ENCODE data around the gene PLEKHM2.

DNA sequence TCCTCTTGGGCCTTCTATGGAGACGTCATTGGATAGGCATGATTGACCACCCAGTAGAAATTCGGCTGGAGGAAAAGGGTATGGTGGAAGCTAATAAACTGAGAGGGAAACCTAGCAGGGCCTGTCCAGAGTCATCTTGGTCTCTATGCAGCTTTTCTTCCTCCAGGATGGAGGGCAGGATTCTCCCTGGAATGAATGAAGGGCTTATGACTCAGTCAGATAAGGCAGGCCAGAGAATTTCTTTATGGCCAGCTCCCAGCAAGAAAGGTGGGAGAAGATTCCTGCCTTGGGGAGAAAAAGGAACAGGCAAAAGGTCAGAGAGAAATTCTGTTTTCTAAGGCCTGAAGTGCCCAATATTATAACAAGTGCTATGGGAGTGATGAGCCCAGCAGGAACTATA, 91.6 kb downstream of the PLEKHM2 start:
- TF ChIP-seq, protein P1, sequence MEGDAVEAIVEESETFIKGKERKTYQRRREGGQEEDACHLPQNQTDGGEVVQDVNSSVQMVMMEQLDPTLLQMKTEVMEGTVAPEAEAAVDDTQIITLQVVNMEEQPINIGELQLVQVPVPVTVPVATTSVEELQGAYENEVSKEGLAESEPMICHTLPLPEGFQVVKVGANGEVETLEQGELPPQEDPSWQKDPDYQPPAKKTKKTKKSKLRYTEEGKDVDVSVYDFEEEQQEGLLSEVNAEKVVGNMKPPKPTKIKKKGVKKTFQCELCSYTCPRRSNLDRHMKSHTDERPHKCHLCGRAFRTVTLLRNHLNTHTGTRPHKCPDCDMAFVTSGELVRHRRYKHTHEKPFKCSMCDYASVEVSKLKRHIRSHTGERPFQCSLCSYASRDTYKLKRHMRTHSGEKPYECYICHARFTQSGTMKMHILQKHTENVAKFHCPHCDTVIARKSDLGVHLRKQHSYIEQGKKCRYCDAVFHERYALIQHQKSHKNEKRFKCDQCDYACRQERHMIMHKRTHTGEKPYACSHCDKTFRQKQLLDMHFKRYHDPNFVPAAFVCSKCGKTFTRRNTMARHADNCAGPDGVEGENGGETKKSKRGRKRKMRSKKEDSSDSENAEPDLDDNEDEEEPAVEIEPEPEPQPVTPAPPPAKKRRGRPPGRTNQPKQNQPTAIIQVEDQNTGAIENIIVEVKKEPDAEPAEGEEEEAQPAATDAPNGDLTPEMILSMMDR (conservative IDR thresholded peaks at IDR 0.05; ENCODE audit: low read depth, low read length): no peak
- no peak for TF ChIP-seq EZH2 (IDR thresholded peaks at IDR 0.05; ENCODE audit: borderline replicate concordance, low read depth, low read length, poor library complexity, severe bottlenecking)

Measured in A673 (cell line).